Endothelial cell (in vitro differentiated cells): ENCODE data around the gene COL25A1. TPM values are rescaled to one million over a fixed set of nuclear protein-coding genes. Genes with fewer than 3 reads are reported as not detected.

Experiments
- DNase-seq: peaks from one replicate; pipeline ENCODE4 v3.0.0; 2021; ENCODE audit warnings: low spot score
- H3K27ac Mint-ChIP-seq: one replicate; pipeline ENCODE4 v1.8.0; 2021; ENCODE audit warnings: mixed read lengths, inconsistent platforms; ENCODE audit not compliant: unreplicated experiment
- H3K27me3 Mint-ChIP-seq: one replicate; pipeline ENCODE4 v1.8.0; 2021; ENCODE audit warnings: mild to moderate bottlenecking, moderate library complexity, mixed read lengths, inconsistent platforms; ENCODE audit not compliant: unreplicated experiment
- H3K36me3 Mint-ChIP-seq: one replicate; pipeline ENCODE4 v1.8.0; 2021; ENCODE audit warnings: mild to moderate bottlenecking, low read depth, mixed read lengths, inconsistent platforms; ENCODE audit not compliant: unreplicated experiment
- H3K4me1 Mint-ChIP-seq: one replicate; pipeline ENCODE4 v1.8.0; 2021; ENCODE audit warnings: mild to moderate bottlenecking, mixed read lengths, inconsistent platforms; ENCODE audit not compliant: unreplicated experiment
- H3K4me3 Mint-ChIP-seq: one replicate; pipeline ENCODE4 v1.8.0; 2021; ENCODE audit warnings: mild to moderate bottlenecking, mixed read lengths, inconsistent platforms; ENCODE audit not compliant: unreplicated experiment
- H3K9me3 Mint-ChIP-seq: one replicate; pipeline ENCODE4 v1.8.0; 2021; ENCODE audit warnings: mixed read lengths, inconsistent platforms; ENCODE audit not compliant: unreplicated experiment
- total RNA-seq: library from RNA; stranded (reverse); fragmentation: NEBNext Ultra II Directional; extraction: Animal tissue kit (Norgen Biotek cat#: 25700); gene quantifications from one replicate; pipeline ENCODE4 v1.2.1, GENCODE V29; 2021; ENCODE audit not compliant: unreplicated experiment
- TF ChIP-seq, protein P1 (sequence below): fragments of 200-600 bp; sonication (generic); IDR thresholded peaks from one replicate; pipeline ENCODE4 v1.5.0; 2021; ENCODE audit warnings: antibody characterized with exemption; ENCODE audit not compliant: unreplicated experiment

Gene COL25A1
- total RNA-seq, 1 donor from 2014 or later, result 22.7 TPM

DNA sequence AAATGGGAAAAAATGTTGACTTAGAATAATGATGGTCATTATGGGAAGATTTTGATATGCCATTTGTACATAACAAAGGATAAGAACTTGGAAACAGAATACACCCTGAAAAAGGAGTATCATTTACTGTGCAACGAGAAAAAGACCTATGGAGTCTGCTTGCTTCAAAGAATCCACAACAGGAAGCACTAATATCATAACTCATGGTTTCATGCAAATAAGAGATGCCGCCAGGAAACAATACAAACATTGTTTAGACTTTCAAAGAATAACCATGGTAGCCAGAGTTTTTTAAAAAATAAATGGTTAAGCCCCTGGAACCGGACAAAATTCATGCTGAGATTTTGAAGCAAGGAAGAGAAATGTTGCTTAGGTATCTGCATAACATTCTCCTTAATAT is 399.7 kb downstream of the COL25A1 start:
- Mint-ChIP-seq H3K9me3 (no peaks in the 10 kb centered on the region), H3K36me3 (no peaks in the 10 kb centered on the region), H3K4me3 (no peak overlapping the region), H3K4me1 (peaks cover 4% of the 10 kb centered on the region), H3K27ac (no peak overlapping the region), H3K27me3 (no peaks in the 10 kb centered on the region)
- no peak for DNase-seq
- TF ChIP-seq, protein P1, sequence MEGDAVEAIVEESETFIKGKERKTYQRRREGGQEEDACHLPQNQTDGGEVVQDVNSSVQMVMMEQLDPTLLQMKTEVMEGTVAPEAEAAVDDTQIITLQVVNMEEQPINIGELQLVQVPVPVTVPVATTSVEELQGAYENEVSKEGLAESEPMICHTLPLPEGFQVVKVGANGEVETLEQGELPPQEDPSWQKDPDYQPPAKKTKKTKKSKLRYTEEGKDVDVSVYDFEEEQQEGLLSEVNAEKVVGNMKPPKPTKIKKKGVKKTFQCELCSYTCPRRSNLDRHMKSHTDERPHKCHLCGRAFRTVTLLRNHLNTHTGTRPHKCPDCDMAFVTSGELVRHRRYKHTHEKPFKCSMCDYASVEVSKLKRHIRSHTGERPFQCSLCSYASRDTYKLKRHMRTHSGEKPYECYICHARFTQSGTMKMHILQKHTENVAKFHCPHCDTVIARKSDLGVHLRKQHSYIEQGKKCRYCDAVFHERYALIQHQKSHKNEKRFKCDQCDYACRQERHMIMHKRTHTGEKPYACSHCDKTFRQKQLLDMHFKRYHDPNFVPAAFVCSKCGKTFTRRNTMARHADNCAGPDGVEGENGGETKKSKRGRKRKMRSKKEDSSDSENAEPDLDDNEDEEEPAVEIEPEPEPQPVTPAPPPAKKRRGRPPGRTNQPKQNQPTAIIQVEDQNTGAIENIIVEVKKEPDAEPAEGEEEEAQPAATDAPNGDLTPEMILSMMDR, result no peak

- no peaks in the 10 kb centered on the region for H3K9me3 Mint-ChIP-seq
- no peaks in the 10 kb centered on the region for H3K36me3 Mint-ChIP-seq
- H3K27me3 Mint-ChIP-seq, result no peaks in the 10 kb centered on the region
- no peak overlapping the region for H3K4me3 Mint-ChIP-seq
- H3K4me1 Mint-ChIP-seq, result peaks cover 10% of the 10 kb centered on the region
- DNase-seq, result no peak
- H3K27ac Mint-ChIP-seq, result no peak overlapping the region
- TF ChIP-seq, protein P1, result no peak
These were observed 401.2 kb downstream of the COL25A1 start for GRCh38 chr4:108901291-108901690.

DNA sequence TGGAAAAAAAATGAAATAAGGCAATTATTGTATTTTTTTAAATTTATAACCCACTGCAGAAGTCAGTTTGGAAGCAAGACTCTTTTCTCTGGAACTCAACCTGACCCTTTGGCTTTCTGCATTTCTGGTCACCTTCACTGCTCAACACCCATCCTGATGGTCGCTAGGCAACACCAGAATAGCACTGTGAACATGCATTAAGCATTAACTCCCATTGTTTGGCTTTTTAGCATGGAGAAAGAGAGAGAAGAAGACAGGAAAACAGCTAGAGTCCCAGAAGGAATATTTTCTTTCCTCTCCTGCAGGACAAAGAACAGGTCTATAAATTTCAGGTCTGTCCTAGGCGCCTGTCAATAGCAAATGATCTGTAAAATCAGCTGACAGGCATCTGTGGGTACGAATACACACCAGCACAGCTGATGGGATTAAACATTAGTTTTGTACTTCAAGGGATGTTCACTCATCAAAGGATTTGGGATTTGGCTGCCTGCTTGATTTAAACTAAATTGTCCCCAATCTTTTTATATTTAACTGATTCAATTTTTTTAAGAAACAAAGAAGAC is 402.4 kb downstream of the COL25A1 start:
- no peak overlapping the region for H3K4me3 Mint-ChIP-seq
- H3K36me3 Mint-ChIP-seq, result no peaks in the 10 kb centered on the region
- no peak for DNase-seq
- peaks cover 10% of the 10 kb centered on the region for H3K4me1 Mint-ChIP-seq
- H3K27me3 Mint-ChIP-seq, result no peaks in the 10 kb centered on the region
- H3K9me3 Mint-ChIP-seq, result no peaks in the 10 kb centered on the region
- TF ChIP-seq, protein P1, result no peak
- H3K27ac Mint-ChIP-seq, result peak overlapping the region; percentile 46

- Mint-ChIP-seq H3K9me3 (no peaks in the 10 kb centered on the region), H3K4me1 (peaks cover 26% of the 10 kb centered on the region), H3K36me3 (no peaks in the 10 kb centered on the region), H3K27me3 (no peaks in the 10 kb centered on the region), H3K4me3 (no peak overlapping the region), H3K27ac (no peak overlapping the region)
- DNase-seq, result no peak
- TF ChIP-seq, protein P1, result no peak
These were observed 409.0 kb downstream of the COL25A1 start for GRCh38 chr4:108893468-108893867.

GRCh38 chr4:108891896-108892590 is 410.4 kb downstream of the COL25A1 start:
- Mint-ChIP-seq H3K27ac (no peak overlapping the region), H3K36me3 (no peaks in the 10 kb centered on the region), H3K9me3 (no peaks in the 10 kb centered on the region), H3K4me1 (peaks cover 17% of the 10 kb centered on the region), H3K4me3 (no peak overlapping the region), H3K27me3 (no peaks in the 10 kb centered on the region)
- DNase-seq, result no peak
- TF ChIP-seq, protein P1, result no peak
